ENCODE data around the gene PDE4D. TPM values are rescaled to one million over a fixed set of nuclear protein-coding genes. Genes with fewer than 3 reads are reported as not detected.

The PDE4D gene
- total and polyA plus RNA-seq, 2 experiments from 2014 or later = 21.9 to 54.2 TPM

DNA sequence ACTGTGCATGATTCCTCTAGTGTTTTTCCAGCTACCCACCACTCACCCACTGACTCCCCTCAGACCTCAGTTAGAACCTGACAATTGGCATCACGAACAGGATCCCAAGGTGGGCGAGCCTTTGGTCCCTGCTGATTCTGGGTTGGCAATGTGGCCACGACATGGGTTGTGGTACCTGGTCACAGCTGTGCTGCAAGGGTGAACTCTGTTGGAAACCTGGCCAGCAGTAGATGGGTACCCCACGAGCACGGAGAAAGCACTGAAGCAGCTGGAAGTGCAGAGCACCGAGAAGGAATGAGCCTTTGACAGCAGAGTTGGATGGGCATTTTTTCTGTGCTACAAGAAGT is 180.1 kb downstream of the PDE4D start:
- no peak for DNase-seq (ENCODE audit: low read depth in 1 of 2, low spot score in 1 of 2)
- TF ChIP-seq, protein P1, sequence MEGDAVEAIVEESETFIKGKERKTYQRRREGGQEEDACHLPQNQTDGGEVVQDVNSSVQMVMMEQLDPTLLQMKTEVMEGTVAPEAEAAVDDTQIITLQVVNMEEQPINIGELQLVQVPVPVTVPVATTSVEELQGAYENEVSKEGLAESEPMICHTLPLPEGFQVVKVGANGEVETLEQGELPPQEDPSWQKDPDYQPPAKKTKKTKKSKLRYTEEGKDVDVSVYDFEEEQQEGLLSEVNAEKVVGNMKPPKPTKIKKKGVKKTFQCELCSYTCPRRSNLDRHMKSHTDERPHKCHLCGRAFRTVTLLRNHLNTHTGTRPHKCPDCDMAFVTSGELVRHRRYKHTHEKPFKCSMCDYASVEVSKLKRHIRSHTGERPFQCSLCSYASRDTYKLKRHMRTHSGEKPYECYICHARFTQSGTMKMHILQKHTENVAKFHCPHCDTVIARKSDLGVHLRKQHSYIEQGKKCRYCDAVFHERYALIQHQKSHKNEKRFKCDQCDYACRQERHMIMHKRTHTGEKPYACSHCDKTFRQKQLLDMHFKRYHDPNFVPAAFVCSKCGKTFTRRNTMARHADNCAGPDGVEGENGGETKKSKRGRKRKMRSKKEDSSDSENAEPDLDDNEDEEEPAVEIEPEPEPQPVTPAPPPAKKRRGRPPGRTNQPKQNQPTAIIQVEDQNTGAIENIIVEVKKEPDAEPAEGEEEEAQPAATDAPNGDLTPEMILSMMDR (IDR thresholded peaks at IDR 0.05; ENCODE audit: low read depth, low read length) = no peak
- no peaks in the 10 kb centered on the region for H3K36me3 ChIP-seq

DNA sequence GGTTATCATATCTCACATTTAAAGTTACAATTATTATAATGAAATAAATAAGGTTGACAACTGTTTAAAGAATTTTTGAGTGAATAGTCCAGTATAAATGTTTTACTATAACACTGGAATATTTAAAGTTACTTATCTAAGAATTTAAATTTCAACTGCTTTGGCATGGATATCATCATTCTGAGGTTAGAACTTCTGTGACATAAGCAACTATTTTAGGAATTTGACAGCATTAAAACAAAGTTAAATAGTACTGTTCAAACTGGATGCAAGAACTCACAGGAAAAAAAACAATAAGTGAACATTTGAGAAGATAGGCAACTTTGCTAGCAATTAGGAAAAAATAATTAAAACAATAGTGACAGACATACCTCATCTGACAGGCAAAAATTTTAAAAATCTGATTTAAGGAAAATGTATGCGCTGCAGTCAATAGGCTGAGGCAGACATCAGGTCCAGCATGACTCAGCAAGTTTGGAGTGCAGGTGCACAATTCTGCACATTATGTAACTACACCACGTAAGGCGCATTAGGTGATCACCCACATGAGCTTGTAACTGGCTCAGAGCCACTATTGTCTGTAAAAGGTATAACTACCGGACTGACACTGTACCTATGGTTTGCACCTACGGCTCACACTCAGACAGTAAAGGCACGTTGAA is 180.6 kb downstream of the PDE4D start:
- H3K4me3 ChIP-seq = no peak overlapping the region
- H3K36me3 ChIP-seq = no peaks in the 10 kb centered on the region
- TF ChIP-seq, protein P1 (IDR thresholded peaks at IDR 0.05; ENCODE audit: low read depth, low read length) = no peak
- H3K4me1 ChIP-seq (ENCODE audit: low read depth) = peaks cover 7% of the 10 kb centered on the region
- peak in 1 of 2 donors; percentile 53 for DNase-seq (ENCODE audit: low read depth in 1 of 2, low spot score in 1 of 2)
- H3K27me3 ChIP-seq = no peaks in the 10 kb centered on the region
- H3K9me3 ChIP-seq (ENCODE audit: low read depth) = no peaks in the 10 kb centered on the region
- no peak overlapping the region for H3K27ac ChIP-seq

More for the DNA sequence above, 180.1 kb downstream of the PDE4D start:
- no peak overlapping the region for H3K27ac ChIP-seq
- no peaks in the 10 kb centered on the region for H3K9me3 ChIP-seq (ENCODE audit: low read depth)
- H3K27me3 ChIP-seq = no peaks in the 10 kb centered on the region
- H3K4me3 ChIP-seq = no peak overlapping the region
- H3K4me1 ChIP-seq (ENCODE audit: low read depth) = peaks cover 7% of the 10 kb centered on the region

DNA sequence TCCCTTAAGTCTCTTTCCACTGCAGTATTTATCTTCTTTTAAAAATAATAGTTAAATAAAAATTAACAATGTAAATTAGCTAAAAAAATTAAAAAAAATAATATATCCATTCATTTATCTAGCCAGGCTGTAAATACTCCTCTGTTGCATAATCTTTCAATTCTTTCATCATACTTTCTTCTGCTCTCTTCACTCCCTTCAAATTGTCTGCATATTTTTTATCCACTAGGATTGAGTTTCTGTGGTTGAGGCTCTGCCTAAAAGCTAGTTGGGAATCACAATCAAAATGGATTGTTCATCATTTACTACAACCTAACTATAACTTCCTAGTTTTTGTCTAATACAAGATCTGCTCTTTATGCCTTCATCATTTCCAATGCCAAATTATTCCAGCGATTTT is 182.2 kb downstream of the PDE4D start:
- Histone ChIP-seq H3K27ac (no peak overlapping the region), H3K4me1 (ENCODE audit: low read depth) (peaks cover 7% of the 10 kb centered on the region), H3K9me3 (ENCODE audit: low read depth) (no peaks in the 10 kb centered on the region), H3K4me3 (no peak overlapping the region), H3K36me3 (no peaks in the 10 kb centered on the region), H3K27me3 (no peaks in the 10 kb centered on the region)
- TF ChIP-seq, protein P1 (IDR thresholded peaks at IDR 0.05; ENCODE audit: low read depth, low read length) = no peak
- peak in 1 of 2 donors; percentile 72 for DNase-seq (ENCODE audit: low read depth in 1 of 2, low spot score in 1 of 2)

DNA sequence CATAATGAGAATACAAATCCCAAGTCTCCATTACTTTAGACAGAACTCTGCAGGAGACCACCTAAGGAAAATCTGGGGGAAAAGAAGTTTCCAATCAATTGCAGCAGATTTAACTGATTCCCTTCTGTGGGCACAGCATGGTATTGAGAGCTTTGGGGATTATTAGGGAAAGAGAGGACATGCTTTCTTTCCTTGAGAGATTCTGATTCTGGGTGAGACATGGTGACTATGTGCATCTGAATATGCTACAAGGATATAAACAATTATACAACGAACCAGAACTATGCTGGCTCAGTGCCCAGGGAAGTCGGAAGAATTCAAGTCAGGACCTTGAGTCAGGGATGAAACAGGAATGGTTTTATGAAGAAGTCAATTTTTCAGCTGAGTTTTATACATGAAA is 183.7 kb downstream of the PDE4D start:
- peak in 1 of 2 donors; percentile 86 for DNase-seq (ENCODE audit: low read depth in 1 of 2, low spot score in 1 of 2)
- Histone ChIP-seq H3K27ac (no peak overlapping the region), H3K36me3 (no peaks in the 10 kb centered on the region), H3K4me3 (no peak overlapping the region), H3K9me3 (ENCODE audit: low read depth) (no peaks in the 10 kb centered on the region), H3K4me1 (ENCODE audit: low read depth) (peaks cover 7% of the 10 kb centered on the region), H3K27me3 (no peaks in the 10 kb centered on the region)
- TF ChIP-seq, protein P1 (IDR thresholded peaks at IDR 0.05; ENCODE audit: low read depth, low read length) = no peak

DNA sequence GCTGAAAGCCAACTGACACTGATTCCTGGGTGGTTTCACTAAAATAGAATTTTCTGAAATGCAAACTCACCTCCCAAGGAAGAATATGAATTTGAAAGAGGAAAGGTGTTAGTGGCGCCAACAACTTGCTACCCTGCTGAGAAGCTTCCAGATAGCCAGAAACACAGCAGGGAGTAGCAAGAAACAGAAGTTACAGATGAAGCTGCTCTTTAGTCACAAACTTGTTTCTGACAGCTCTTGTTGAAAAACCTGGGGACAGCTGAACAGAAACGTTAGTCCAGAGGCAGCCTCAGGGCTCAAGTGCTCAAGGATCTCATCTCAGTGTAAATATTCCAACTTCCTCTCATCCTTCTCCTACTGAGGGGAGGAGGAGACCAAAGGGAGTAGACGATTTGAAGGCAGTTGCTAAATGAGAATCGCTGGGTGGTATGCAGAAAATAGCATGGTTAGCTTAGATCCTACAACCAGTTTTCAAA is 184.1 kb downstream of the PDE4D start:
- DNase-seq (ENCODE audit: low read depth in 1 of 2, low spot score in 1 of 2) = no peak
- Histone ChIP-seq H3K36me3 (no peaks in the 10 kb centered on the region), H3K4me1 (ENCODE audit: low read depth) (peaks cover 7% of the 10 kb centered on the region), H3K27me3 (no peaks in the 10 kb centered on the region), H3K9me3 (ENCODE audit: low read depth) (no peaks in the 10 kb centered on the region), H3K4me3 (no peak overlapping the region), H3K27ac (no peak overlapping the region)
- TF ChIP-seq, protein P1 (IDR thresholded peaks at IDR 0.05; ENCODE audit: low read depth, low read length) = no peak

All from cardiac muscle cell (in vitro differentiated cells and primary cell).